GM12801 (cell line): Measurements from ENCODE around the gene RNF213.

ENCODE experiments used
- CTCF ChIP-seq: IDR thresholded peaks from one replicate; pipeline ENCODE4 v1.5.1; 2011; ENCODE audit warnings: control low read depth; ENCODE audit not compliant: insufficient read length; ENCODE audit errors: extremely low read depth

Gene RNF213

GRCh38 chr17:80430446-80431245 lies 170.0 kb downstream of the RNF213 start:
- no peak for TF ChIP-seq CTCF

- TF ChIP-seq CTCF = no peak
Observed at GRCh38 chr17:80431246-80432195, 170.9 kb downstream of the RNF213 start.

GRCh38 chr17:80432350-80432955 lies 171.8 kb downstream of the RNF213 start:
- TF ChIP-seq CTCF = no peak

GRCh38 chr17:80432961-80433550 lies 172.4 kb downstream of the RNF213 start:
- no peak for TF ChIP-seq CTCF

GRCh38 chr17:80433916-80434666 lies 173.4 kb downstream of the RNF213 start:
- TF ChIP-seq CTCF = no peak

GRCh38 chr17:80437532-80437931 lies 176.9 kb downstream of the RNF213 start:
- no peak for TF ChIP-seq CTCF
